K562 (cell line): Measurements from ENCODE around the gene USP24. TPM values are rescaled to one million over a fixed set of nuclear protein-coding genes. Genes with fewer than 3 reads are reported as not detected.

Source experiments
- CCNT2 ChIP-seq: IDR thresholded peaks from 2 replicates; pipeline ENCODE4 v1.6.1; 2011; ENCODE audit warnings: borderline replicate concordance, low read depth, mild to moderate bottlenecking, moderate library complexity, mixed read lengths, low read length; ENCODE audit not compliant: insufficient read length; ENCODE audit errors: extremely low read depth
- CHD2 ChIP-seq: IDR thresholded peaks from 2 replicates; pipeline ENCODE4 v1.6.1; 2011; ENCODE audit warnings: low read depth, low read length
- DPF2 ChIP-seq: fragments of 450-650 bp; IDR thresholded peaks from 2 replicates; pipeline ENCODE4 v1.6.1; 2016
- EHMT2 ChIP-seq: fragments of 450-650 bp; IDR thresholded peaks from 2 replicates; pipeline ENCODE4 v1.6.1; 2018; ENCODE audit warnings: antibody characterized with exemption
- GABPA ChIP-seq: fragments of 200-800 bp; sonication (Bioruptor generic); conservative IDR thresholded peaks from 2 replicates; pipeline ENCODE4 v1.6.1; 2016; ENCODE audit warnings: low read depth, missing genetic modification characterization, missing compliant biosample characterization
- HDAC1 ChIP-seq, 2 experiments: fragments of 450-650 bp; IDR thresholded peaks; 2 replicates each; pipeline ENCODE4 v1.6.1; 2016 to 2017; ENCODE audit warnings: inconsistent platforms in 1 of 2, mild to moderate bottlenecking in 1 of 2, moderate library complexity in 1 of 2
- HDAC8 ChIP-seq: fragments of 450-650 bp; IDR thresholded peaks from 2 replicates; pipeline ENCODE4 v1.6.1; 2016; ENCODE audit warnings: mild to moderate bottlenecking, missing genetic modification characterization, moderate library complexity, missing compliant biosample characterization
- KAT7 ChIP-seq: sonication (generic); formaldehyde crosslinking; IDR thresholded peaks from 2 replicates; pipeline ENCODE4 v1.8.0; 2022; ENCODE audit warnings: missing genetic modification reagents, mild to moderate bottlenecking, borderline replicate concordance
- KDM1A ChIP-seq, 2 experiments: fragments of 450-650 bp; IDR thresholded peaks; 2 replicates each; pipeline ENCODE4 v1.6.1; 2016; ENCODE audit warnings: mild to moderate bottlenecking in 2 of 2
- KLF13 ChIP-seq: fragments of 450-650 bp; IDR thresholded peaks from 2 replicates; pipeline ENCODE4 v1.6.1; 2016; ENCODE audit warnings: missing genetic modification characterization, low read depth, mild to moderate bottlenecking, missing compliant biosample characterization, moderate library complexity, borderline replicate concordance
- MAZ ChIP-seq, 2 experiments: fragments of 450-650 bp in 1 of 2; sonication (generic) in 1 of 2; formaldehyde crosslinking; IDR thresholded peaks in 1 of 2; conservative IDR thresholded peaks in 1 of 2; 2 replicates each; pipeline versions ENCODE4 v1.4.0 to v1.5.0; 2020; ENCODE audit warnings: mild to moderate bottlenecking in 1 of 2, missing genetic modification reagents in 1 of 2
- PKNOX1 ChIP-seq: fragments of 450-650 bp; IDR thresholded peaks from 2 replicates; pipeline ENCODE4 v1.6.1; 2016
- RBBP5 ChIP-seq: fragments of 200-600 bp; sonication (generic); IDR thresholded peaks from 2 replicates; pipeline ENCODE4 v1.6.1; 2012; ENCODE audit warnings: borderline replicate concordance, mild to moderate bottlenecking, low read length, control low read depth, inconsistent platforms; ENCODE audit not compliant: insufficient read depth, poor library complexity, severe bottlenecking
- RBM22 ChIP-seq: fragments of 200-400 bp; formaldehyde crosslinking; IDR thresholded peaks from 2 replicates; pipeline ENCODE4 v1.6.1; 2018; ENCODE audit warnings: low read length, low read depth; ENCODE audit not compliant: poor library complexity, severe bottlenecking
- RBM34 ChIP-seq: fragments of 200-400 bp; formaldehyde crosslinking; IDR thresholded peaks from 2 replicates; pipeline ENCODE4 v1.6.1; 2018; ENCODE audit warnings: low read length, borderline replicate concordance; ENCODE audit not compliant: insufficient read depth
- SMARCA4 ChIP-seq: fragments of 450-650 bp; IDR thresholded peaks from 2 replicates; pipeline ENCODE4 v1.6.1; 2016
- TAF9B ChIP-seq: fragments of 450-650 bp; IDR thresholded peaks from 2 replicates; pipeline ENCODE4 v1.6.1; 2018; ENCODE audit warnings: mild to moderate bottlenecking; ENCODE audit not compliant: partially characterized antibody
- TCF3 ChIP-seq: sonication (generic); formaldehyde crosslinking; IDR thresholded peaks from 2 replicates; pipeline ENCODE4 v1.4.0; 2020; ENCODE audit warnings: mild to moderate bottlenecking, missing genetic modification reagents
- TRIM24 ChIP-seq, 2 experiments: fragments of 450-650 bp; IDR thresholded peaks; 2 replicates each; pipeline ENCODE4 v1.6.1; 2016
- ZC3H8 ChIP-seq: fragments of 450-650 bp; IDR thresholded peaks from 2 replicates; pipeline ENCODE4 v1.6.1; 2017
- ZNF24 ChIP-seq: fragments of 450-650 bp; IDR thresholded peaks from 2 replicates; pipeline ENCODE4 v1.6.1; 2016
- ZNF280B ChIP-seq: fragments of 250-450 bp; sonication (Bioruptor Pico); IDR thresholded peaks from 2 replicates; pipeline ENCODE4 v1.5.1; 2021; ENCODE audit warnings: mild to moderate bottlenecking
- ZNF707 ChIP-seq: fragments of 250-450 bp; sonication (Bioruptor Pico); conservative IDR thresholded peaks from 2 replicates; pipeline ENCODE4 v1.8.0; 2022; ENCODE audit warnings: inconsistent platforms, mild to moderate bottlenecking, moderate library complexity
- polyA plus RNA-seq, 8 experiments: library from polyadenylated mRNA; depleted of rRNA in 4 of 8; stranded (reverse) in 5 of 8; unstranded in 3 of 8; fragments of >200 nt; fragmentation: Nextera tagmentation in 2 of 8; fragmentation: Illumina TruSeq in 1 of 8; extraction: Ambion mirVana in 2 of 8; extraction: Trizol in 1 of 8; gene quantifications; 2 replicates each; pipeline versions ENCODE4 v1.2.1 to v1.2.3, GENCODE V29; 2011 to 2014; ENCODE audit warnings: inconsistent platforms in 1 of 8, missing spikeins in 1 of 8
- total RNA-seq, 7 experiments: library from RNA; depleted of rRNA in 6 of 7; stranded (reverse); fragments of >200 nt in 6 of 7; fragmentation: Illumina TruSeq in 2 of 7; extraction: Trizol in 2 of 7; gene quantifications; 2 replicates each; pipeline versions ENCODE4 v1.2.1 to v1.2.3, GENCODE V29; 2011 to 2021; ENCODE audit warnings: low replicate concordance in 1 of 7
- TF ChIP-seq, protein P1 (sequence below): fragments of 450-650 bp; IDR thresholded peaks from 2 replicates; pipeline ENCODE4 v1.6.1; 2016; ENCODE audit warnings: mild to moderate bottlenecking
- TF ChIP-seq, protein P2 (sequence below): sonication (generic); formaldehyde crosslinking; IDR thresholded peaks from 2 replicates; pipeline ENCODE4 v1.8.1; 2022; ENCODE audit warnings: missing genetic modification reagents

Gene USP24
- total and polyA plus RNA-seq, 9 of the 15 experiments (the other 6 are each of a cell fraction or from before 2014, with no cell fraction given): 7.7 to 62.6 (median 36.8) TPM

GRCh38 chr1:55197099-55197498 is 18.1 kb downstream of the USP24 start (continued):
- TF ChIP-seq, protein P1, sequence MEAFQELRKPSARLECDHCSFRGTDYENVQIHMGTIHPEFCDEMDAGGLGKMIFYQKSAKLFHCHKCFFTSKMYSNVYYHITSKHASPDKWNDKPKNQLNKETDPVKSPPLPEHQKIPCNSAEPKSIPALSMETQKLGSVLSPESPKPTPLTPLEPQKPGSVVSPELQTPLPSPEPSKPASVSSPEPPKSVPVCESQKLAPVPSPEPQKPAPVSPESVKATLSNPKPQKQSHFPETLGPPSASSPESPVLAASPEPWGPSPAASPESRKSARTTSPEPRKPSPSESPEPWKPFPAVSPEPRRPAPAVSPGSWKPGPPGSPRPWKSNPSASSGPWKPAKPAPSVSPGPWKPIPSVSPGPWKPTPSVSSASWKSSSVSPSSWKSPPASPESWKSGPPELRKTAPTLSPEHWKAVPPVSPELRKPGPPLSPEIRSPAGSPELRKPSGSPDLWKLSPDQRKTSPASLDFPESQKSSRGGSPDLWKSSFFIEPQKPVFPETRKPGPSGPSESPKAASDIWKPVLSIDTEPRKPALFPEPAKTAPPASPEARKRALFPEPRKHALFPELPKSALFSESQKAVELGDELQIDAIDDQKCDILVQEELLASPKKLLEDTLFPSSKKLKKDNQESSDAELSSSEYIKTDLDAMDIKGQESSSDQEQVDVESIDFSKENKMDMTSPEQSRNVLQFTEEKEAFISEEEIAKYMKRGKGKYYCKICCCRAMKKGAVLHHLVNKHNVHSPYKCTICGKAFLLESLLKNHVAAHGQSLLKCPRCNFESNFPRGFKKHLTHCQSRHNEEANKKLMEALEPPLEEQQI: no peak
- TF ChIP-seq EHMT2 (peak; percentile 61; the same call in 1 of the 2 replicates), CHD2 (no peak), HDAC1 (IDR thresholded peaks at IDR 0.05) (peak in 1 of 2 experiments; percentile 45; a peak in 2 of 4 replicates), SMARCA4 (peak; percentile 86), TCF3 (CRISPR knock-in tag) (peak; percentile 67; the same call in 1 of the 2 replicates), RBBP5 (no peak), TRIM24 (IDR thresholded peaks at IDR 0.05) (peak; percentile 51 to 65; a peak in 3 of 4 replicates), RBM34 (no peak), ZNF280B (CRISPR knock-in tag) (no peak), TAF9B (no peak), PKNOX1 (peak; percentile 48; the same call in 1 of the 2 replicates), ZNF24 (peak; percentile 92), GABPA (tag) (no peak), KLF13 (no peak), RBM22 (no peak), KAT7 (no peak), MAZ (CRISPR knock-in tag; conservative IDR thresholded peaks at IDR 0.05 in 1 of 2, IDR thresholded peaks at IDR 0.05 in 1 of 2) (peak in 1 of 2 experiments; percentile 27; a peak in 1 of 4 replicates), ZNF707 (CRISPR knock-in tag) (no peak), ZC3H8 (0 out of 2 replicates have a peak, but pooled peaks have one; percentile 31), CCNT2 (peak; percentile 67), DPF2 (peak; percentile 85), HDAC8 (no peak), KDM1A (IDR thresholded peaks at IDR 0.05) (peak; percentile 14 to 48; a peak in 2 of 4 replicates)
- TF ChIP-seq, protein P2, sequence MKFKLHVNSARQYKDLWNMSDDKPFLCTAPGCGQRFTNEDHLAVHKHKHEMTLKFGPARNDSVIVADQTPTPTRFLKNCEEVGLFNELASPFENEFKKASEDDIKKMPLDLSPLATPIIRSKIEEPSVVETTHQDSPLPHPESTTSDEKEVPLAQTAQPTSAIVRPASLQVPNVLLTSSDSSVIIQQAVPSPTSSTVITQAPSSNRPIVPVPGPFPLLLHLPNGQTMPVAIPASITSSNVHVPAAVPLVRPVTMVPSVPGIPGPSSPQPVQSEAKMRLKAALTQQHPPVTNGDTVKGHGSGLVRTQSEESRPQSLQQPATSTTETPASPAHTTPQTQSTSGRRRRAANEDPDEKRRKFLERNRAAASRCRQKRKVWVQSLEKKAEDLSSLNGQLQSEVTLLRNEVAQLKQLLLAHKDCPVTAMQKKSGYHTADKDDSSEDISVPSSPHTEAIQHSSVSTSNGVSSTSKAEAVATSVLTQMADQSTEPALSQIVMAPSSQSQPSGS: no peak
